ENCODE data around the gene COQ10A. TPM values are rescaled to one million over a fixed set of nuclear protein-coding genes. Genes with fewer than 3 reads are reported as not detected.
"Not testable (repeated sequence)": the region's sequence is repeated elsewhere in the genome, so short reads cannot be mapped to it uniquely, and the experiment has no call there.

COQ10A gene
- total RNA-seq, 1 donor from 2014 or later = 12.9 TPM

GRCh38 chr12:56243731-56244181 lies 23.0 kb upstream of the COQ10A start:
- no peak for DNase-seq

GRCh38 chr12:56244494-56244893 lies 22.2 kb upstream of the COQ10A start:
- no peak for DNase-seq

- no peak for DNase-seq
These were observed 18.8 kb upstream of the COQ10A start for GRCh38 chr12:56247923-56248322.

- DNase-seq = no peak
These were observed 18.0 kb upstream of the COQ10A start for GRCh38 chr12:56248711-56249110.

- DNase-seq = no peak
These were observed 14.1 kb upstream of the COQ10A start for GRCh38 chr12:56252649-56253048.

GRCh38 chr12:56253091-56253490 lies 13.7 kb upstream of the COQ10A start:
- DNase-seq = no peak

GRCh38 chr12:56255671-56256070 lies 11.1 kb upstream of the COQ10A start:
- DNase-seq = no peak

- DNase-seq = peak; percentile 21
These were observed 10.3 kb upstream of the COQ10A start for GRCh38 chr12:56256326-56256960.

GRCh38 chr12:56257071-56257470 lies 9.7 kb upstream of the COQ10A start:
- no peak for DNase-seq

- DNase-seq = no peak
These were observed 9.2 kb upstream of the COQ10A start for GRCh38 chr12:56257491-56258067.

GRCh38 chr12:56258068-56258819 lies 8.5 kb upstream of the COQ10A start, which contains the start of gene ANKRD52:
Gene ANKRD52, minus strand, starts transcription at chr12:56258384. Its CDS starts 115 bp downstream, at chr12:56258269.
- DNase-seq = peak; percentile 66

GRCh38 chr12:56258820-56259183 lies 7.9 kb upstream of the COQ10A start:
- no peak for DNase-seq

GRCh38 chr12:56260380-56260779 lies 6.4 kb upstream of the COQ10A start:
- no peak for DNase-seq

GRCh38 chr12:56260921-56261320 lies 5.8 kb upstream of the COQ10A start:
- DNase-seq = no peak

GRCh38 chr12:56261503-56262232 lies 5.1 kb upstream of the COQ10A start:
- DNase-seq = no peak

GRCh38 chr12:56262955-56263354 lies 3.8 kb upstream of the COQ10A start:
- not testable (repeated sequence) for DNase-seq

- DNase-seq = not testable (repeated sequence)
These were observed 562 bp upstream of the COQ10A start for GRCh38 chr12:56266068-56266692.

- no peak for DNase-seq
These were observed 815 bp downstream of the COQ10A start for GRCh38 chr12:56267443-56268071.

- DNase-seq = no peak
These were observed 4.3 kb downstream of the COQ10A start for GRCh38 chr12:56271031-56271430.

GRCh38 chr12:56272468-56272867 lies 5.7 kb downstream of the COQ10A start:
- not testable (repeated sequence) for DNase-seq

- no peak for DNase-seq
These were observed 7.6 kb downstream of the COQ10A start for GRCh38 chr12:56274299-56274698.

GRCh38 chr12:56278905-56279304 lies 12.2 kb downstream of the COQ10A start:
- no peak for DNase-seq

All from occipital lobe (tissue), 2 donors.